OCI-LY7 (cell line): ENCODE measurements around the gene MAN1A1.

ENCODE experiments used
- EZH2phosphoT487 ChIP-seq: fragments of 200-600 bp; sonication (generic); IDR thresholded peaks from 2 replicates; pipeline ENCODE4 v1.6.1; 2018; ENCODE audit warnings: low read depth, borderline replicate concordance, mild to moderate bottlenecking, mixed run types, antibody characterized with exemption, low read length, moderate library complexity, mixed read lengths
- TF ChIP-seq, protein P1 (sequence below): fragments of 200-600 bp; sonication (generic); conservative IDR thresholded peaks from 2 replicates; pipeline ENCODE4 v1.5.1; 2014; ENCODE audit warnings: mild to moderate bottlenecking, antibody characterized with exemption, low read length, moderate library complexity, mixed read lengths

DNA sequence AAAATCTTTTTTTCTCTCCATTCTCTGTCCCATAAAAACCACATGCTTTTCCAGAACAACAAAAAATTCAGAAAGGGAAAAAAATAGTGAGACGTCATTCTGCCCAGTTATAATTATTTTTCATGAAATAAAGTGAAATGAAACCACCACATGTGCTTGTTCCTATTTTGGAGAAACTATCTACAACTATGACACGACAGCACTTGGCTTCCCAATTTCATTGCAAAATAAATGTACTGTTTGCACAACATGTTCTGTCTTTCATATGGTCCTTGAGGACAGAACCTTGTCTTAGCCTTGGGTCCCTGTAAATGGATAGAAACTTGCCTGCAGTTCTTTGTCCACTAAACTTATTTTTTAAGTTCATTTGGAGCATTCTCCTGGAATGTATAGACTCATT lies 5.6 kb upstream of the MAN1A1 start:
- TF ChIP-seq, protein P1, sequence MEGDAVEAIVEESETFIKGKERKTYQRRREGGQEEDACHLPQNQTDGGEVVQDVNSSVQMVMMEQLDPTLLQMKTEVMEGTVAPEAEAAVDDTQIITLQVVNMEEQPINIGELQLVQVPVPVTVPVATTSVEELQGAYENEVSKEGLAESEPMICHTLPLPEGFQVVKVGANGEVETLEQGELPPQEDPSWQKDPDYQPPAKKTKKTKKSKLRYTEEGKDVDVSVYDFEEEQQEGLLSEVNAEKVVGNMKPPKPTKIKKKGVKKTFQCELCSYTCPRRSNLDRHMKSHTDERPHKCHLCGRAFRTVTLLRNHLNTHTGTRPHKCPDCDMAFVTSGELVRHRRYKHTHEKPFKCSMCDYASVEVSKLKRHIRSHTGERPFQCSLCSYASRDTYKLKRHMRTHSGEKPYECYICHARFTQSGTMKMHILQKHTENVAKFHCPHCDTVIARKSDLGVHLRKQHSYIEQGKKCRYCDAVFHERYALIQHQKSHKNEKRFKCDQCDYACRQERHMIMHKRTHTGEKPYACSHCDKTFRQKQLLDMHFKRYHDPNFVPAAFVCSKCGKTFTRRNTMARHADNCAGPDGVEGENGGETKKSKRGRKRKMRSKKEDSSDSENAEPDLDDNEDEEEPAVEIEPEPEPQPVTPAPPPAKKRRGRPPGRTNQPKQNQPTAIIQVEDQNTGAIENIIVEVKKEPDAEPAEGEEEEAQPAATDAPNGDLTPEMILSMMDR: no peak
- no peak for TF ChIP-seq EZH2phosphoT487
